SK-N-SH treated with all-trans-retinoic acid at 6 μM for 48 hours (cell line): ENCODE results near the gene TNFAIP8.

Source experiments
- OSR1 ChIP-seq: fragments of 250-450 bp; sonication (Bioruptor Pico); IDR thresholded peaks from 2 replicates; pipeline ENCODE4 v1.8.0; 2022; ENCODE audit warnings: moderate library complexity, mild to moderate bottlenecking, inconsistent platforms
- SNAI2 ChIP-seq: fragments of 250-450 bp; sonication (Bioruptor Pico); IDR thresholded peaks from 2 replicates; pipeline ENCODE4 v1.5.0; 2020; ENCODE audit warnings: mild to moderate bottlenecking, moderate library complexity
- TCF4 ChIP-seq: fragments of 250-450 bp; sonication (Bioruptor Pico); IDR thresholded peaks from 2 replicates; pipeline ENCODE4 v1.8.0; 2021; ENCODE audit warnings: mild to moderate bottlenecking, moderate library complexity, borderline replicate concordance
- TOX ChIP-seq: fragments of 250-450 bp; sonication (Bioruptor Pico); IDR thresholded peaks from 2 replicates; pipeline ENCODE4 v1.8.0; 2021; ENCODE audit warnings: mild to moderate bottlenecking, moderate library complexity, borderline replicate concordance
- ZC3H10 ChIP-seq: fragments of 250-450 bp; sonication (Bioruptor Pico); IDR thresholded peaks from 2 replicates; pipeline ENCODE4 v1.5.1; 2021; ENCODE audit warnings: mild to moderate bottlenecking, moderate library complexity
- ZFP3 ChIP-seq: fragments of 250-450 bp; sonication (Bioruptor Pico); IDR thresholded peaks from 2 replicates; pipeline ENCODE4 v1.5.0; 2020; ENCODE audit warnings: mild to moderate bottlenecking, moderate library complexity
- ZNF565 ChIP-seq: fragments of 450-650 bp; formaldehyde crosslinking; conservative IDR thresholded peaks from 2 replicates; pipeline ENCODE4 v1.5.0; 2020; ENCODE audit warnings: low read depth, mild to moderate bottlenecking, moderate library complexity
- ZNF8 ChIP-seq: fragments of 450-650 bp; formaldehyde crosslinking; IDR thresholded peaks from 2 replicates; pipeline ENCODE4 v1.5.0; 2020; ENCODE audit warnings: mild to moderate bottlenecking, moderate library complexity
- TF ChIP-seq, protein P1 (sequence below): fragments of 250-450 bp; sonication (Bioruptor Pico); IDR thresholded peaks from 2 replicates; pipeline ENCODE4 v1.5.1; 2020; ENCODE audit warnings: low read depth, mild to moderate bottlenecking, moderate library complexity
- TF ChIP-seq, protein P2 (sequence below): fragments of 250-450 bp; sonication (Bioruptor Pico); IDR thresholded peaks from 2 replicates; pipeline ENCODE4 v1.5.0; 2020; ENCODE audit warnings: mild to moderate bottlenecking, moderate library complexity
- TF ChIP-seq, protein P3 (sequence below): fragments of 250-450 bp; sonication (Bioruptor Pico); IDR thresholded peaks from 2 replicates; pipeline ENCODE4 v1.8.0; 2020; ENCODE audit warnings: mild to moderate bottlenecking, moderate library complexity, borderline replicate concordance

DNA sequence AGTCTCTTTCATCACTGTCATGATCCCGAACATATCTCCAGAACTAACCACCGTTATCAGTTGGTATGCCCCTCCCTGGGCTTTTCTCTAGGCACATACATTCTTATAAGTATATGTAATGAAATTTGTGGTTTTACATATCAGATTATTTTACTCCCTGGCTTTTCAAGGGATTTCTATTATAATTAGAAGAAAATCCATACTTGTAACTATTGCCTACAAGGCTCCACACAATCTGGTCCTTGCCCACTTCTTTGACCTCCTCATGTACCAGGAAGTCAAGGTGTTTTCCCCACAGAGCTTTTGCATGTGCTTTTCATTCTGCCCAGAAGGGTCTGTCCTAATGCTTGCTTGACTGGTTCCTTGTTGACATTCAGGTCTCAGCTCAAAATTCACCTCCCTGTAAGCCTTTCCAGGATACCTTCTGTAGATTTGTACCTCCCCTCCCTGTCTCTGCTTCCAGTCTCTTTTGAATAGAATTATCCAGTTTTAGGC is 62.8 kb downstream of the TNFAIP8 start:
- TF ChIP-seq ZNF565 (CRISPR knock-in tag): no peak
- no peak for TF ChIP-seq OSR1 (CRISPR knock-in tag)
- TF ChIP-seq, protein P1, sequence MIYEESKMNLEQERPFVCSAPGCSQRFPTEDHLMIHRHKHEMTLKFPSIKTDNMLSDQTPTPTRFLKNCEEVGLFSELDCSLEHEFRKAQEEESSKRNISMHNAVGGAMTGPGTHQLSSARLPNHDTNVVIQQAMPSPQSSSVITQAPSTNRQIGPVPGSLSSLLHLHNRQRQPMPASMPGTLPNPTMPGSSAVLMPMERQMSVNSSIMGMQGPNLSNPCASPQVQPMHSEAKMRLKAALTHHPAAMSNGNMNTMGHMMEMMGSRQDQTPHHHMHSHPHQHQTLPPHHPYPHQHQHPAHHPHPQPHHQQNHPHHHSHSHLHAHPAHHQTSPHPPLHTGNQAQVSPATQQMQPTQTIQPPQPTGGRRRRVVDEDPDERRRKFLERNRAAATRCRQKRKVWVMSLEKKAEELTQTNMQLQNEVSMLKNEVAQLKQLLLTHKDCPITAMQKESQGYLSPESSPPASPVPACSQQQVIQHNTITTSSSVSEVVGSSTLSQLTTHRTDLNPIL (CRISPR knock-in tag): no peak
- no peak for TF ChIP-seq ZFP3 (CRISPR knock-in tag)
- TF ChIP-seq ZC3H10 (CRISPR knock-in tag): no peak
- TF ChIP-seq TOX (CRISPR knock-in tag): no peak
- 0 out of 2 replicates have a peak, but pooled peaks have one; percentile 10 for TF ChIP-seq TCF4
- TF ChIP-seq, protein P2, sequence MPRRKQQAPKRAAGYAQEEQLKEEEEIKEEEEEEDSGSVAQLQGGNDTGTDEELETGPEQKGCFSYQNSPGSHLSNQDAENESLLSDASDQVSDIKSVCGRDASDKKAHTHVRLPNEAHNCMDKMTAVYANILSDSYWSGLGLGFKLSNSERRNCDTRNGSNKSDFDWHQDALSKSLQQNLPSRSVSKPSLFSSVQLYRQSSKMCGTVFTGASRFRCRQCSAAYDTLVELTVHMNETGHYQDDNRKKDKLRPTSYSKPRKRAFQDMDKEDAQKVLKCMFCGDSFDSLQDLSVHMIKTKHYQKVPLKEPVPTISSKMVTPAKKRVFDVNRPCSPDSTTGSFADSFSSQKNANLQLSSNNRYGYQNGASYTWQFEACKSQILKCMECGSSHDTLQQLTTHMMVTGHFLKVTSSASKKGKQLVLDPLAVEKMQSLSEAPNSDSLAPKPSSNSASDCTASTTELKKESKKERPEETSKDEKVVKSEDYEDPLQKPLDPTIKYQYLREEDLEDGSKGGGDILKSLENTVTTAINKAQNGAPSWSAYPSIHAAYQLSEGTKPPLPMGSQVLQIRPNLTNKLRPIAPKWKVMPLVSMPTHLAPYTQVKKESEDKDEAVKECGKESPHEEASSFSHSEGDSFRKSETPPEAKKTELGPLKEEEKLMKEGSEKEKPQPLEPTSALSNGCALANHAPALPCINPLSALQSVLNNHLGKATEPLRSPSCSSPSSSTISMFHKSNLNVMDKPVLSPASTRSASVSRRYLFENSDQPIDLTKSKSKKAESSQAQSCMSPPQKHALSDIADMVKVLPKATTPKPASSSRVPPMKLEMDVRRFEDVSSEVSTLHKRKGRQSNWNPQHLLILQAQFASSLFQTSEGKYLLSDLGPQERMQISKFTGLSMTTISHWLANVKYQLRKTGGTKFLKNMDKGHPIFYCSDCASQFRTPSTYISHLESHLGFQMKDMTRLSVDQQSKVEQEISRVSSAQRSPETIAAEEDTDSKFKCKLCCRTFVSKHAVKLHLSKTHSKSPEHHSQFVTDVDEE (CRISPR knock-in tag): no peak
- TF ChIP-seq, protein P3, sequence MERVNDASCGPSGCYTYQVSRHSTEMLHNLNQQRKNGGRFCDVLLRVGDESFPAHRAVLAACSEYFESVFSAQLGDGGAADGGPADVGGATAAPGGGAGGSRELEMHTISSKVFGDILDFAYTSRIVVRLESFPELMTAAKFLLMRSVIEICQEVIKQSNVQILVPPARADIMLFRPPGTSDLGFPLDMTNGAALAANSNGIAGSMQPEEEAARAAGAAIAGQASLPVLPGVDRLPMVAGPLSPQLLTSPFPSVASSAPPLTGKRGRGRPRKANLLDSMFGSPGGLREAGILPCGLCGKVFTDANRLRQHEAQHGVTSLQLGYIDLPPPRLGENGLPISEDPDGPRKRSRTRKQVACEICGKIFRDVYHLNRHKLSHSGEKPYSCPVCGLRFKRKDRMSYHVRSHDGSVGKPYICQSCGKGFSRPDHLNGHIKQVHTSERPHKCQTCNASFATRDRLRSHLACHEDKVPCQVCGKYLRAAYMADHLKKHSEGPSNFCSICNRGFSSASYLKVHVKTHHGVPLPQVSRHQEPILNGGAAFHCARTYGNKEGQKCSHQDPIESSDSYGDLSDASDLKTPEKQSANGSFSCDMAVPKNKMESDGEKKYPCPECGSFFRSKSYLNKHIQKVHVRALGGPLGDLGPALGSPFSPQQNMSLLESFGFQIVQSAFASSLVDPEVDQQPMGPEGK (CRISPR knock-in tag): no peak
- no peak for TF ChIP-seq SNAI2 (CRISPR knock-in tag)
- TF ChIP-seq ZNF8: no peak
